ENCODE measurements around the gene NFKB2.

- TF ChIP-seq CTCF (IDR thresholded peaks at IDR 0.05) (no peak), POLR2A (IDR thresholded peaks at IDR 0.05) (peak; percentile 59)
These were observed at the start of gene NFKB2 for GRCh38 chr10:102395400-102396316.
